Kasumi-1 (cell line): ENCODE results near the gene LEPROT.
"Not testable (repeated sequence)": the region's sequence is repeated elsewhere in the genome, so short reads cannot be mapped to it uniquely, and the experiment has no call there.

Source experiments
- DNase-seq, 2 experiments: peaks; one replicate each; lab custom pipeline; 2025; lab: John Stamatoyannopoulos, UW

The LEPROT gene, protein sequence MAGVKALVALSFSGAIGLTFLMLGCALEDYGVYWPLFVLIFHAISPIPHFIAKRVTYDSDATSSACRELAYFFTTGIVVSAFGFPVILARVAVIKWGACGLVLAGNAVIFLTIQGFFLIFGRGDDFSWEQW

DNA sequence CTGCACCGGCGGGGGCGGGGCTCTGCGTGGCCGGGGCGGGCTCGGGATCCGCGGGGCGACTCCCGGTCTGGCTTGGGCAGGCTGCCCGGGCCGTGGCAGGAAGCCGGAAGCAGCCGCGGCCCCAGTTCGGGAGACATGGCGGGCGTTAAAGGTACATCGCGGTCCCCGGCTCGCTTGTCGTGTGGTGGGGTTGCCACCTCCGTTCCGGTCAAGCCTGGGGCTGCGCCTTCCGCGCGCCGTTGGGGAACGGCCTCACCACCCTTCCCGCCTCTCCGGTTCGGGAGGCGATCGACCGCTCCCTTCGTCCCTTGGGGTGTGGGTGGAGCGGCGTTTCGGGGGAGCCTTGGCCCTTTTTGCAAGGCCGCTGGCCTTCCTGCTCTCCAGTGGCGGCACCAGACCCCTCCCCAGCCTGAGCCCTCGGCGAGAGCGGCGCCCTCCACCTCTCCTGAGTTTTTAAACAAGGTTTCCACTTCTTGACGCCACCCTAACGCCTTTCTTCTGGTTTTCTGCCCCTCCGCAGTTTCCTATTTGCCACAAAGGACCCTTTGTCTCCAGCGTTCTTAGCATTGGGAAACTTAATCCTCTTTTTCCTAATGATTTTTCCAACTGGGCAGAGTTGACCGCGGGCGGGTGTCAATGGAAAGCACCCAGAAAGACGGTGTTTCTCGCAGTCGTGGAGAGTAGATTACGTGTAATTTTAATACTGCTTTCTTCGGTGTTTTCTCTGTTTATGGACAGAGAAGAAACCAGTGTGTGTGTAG, at the start of gene LEPROT, which contains the start of gene LEPR:
LEPROT (plus strand) TSS at position 79 of the 761 bp plus-strand sequence; CDS start at position 136, 57 bp downstream.
LEPR (plus strand) TSS at position 79 of the 761 bp plus-strand sequence. CDS start 144,898 bp downstream, outside the sequence.
- peak in 1 of 2 experiments; percentile 71 for DNase-seq

DNA sequence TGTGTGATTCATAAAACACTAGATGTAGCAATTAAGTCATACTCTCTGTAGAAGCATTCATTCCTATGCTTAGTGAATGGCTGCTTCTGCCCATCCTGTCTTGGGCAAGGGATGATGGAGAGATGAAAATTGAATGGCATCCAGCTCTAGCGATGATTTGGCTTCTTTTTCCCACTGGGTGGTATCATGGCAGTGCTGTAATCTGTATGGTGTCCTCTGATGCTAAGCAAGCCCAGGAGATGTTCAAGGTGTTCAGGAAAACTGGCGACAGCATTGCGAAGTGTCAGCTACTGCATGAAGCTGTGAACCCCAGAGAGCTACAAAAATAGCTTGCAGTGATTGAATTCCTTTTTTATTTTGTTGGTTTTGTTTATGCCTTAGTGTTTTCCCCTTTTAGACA, 48.9 kb upstream of the LEPROT start:
- DNase-seq, result no peak

DNA sequence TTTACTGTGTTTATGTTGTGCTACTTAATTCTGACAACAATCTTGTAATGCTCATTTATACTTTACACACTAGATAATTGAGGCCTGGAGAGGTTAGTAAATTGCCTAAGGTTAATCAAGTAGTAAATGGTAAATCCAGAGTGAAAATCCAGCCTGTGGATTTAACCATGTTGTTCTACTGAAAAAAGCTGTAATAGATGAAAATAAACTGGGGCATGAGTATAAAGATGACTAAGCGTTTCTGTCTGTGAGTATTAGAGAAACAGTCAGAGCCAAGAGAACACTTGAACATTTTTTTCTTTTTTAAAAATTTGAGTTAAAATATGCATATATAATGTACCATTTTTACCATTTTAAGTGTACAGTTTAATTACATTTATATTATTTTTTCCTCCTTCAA, 47.9 kb upstream of the LEPROT start:
- DNase-seq, result no peak

DNA sequence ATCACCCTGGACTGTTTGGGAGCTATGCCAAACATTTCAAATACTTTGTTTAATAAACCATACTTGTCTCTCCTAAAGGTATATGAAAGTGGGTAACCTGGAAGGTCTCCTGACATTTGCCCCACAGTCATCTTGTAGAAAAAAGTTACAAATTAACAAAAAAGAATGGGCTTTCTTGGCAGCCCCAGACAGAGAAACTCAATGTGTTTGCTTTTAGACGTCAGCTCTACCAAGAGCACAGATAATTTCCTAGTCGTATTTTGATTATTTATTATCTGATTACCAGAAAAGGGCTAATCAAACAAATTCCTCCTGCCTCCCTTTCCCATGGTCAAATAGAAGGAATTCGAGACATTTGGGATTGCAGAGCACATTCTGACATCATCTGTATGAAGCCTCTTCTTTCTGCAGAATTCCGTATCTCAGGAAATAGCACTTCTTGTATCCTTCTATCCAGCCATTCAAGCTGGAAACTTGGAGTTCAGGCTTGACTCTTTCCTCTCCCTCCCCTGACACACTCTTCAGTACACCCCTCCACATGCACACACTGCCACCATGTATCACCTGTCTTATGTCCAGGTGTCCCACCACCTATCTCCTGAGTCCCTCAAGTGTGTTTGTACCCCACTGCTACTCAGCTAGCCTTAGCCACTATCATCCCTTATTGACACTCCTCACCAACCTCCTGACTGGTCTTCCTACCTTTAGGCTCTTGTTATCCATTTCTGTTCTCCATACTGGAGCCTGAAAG, 42.8 kb upstream of the LEPROT start:
- DNase-seq, result no peak

DNA sequence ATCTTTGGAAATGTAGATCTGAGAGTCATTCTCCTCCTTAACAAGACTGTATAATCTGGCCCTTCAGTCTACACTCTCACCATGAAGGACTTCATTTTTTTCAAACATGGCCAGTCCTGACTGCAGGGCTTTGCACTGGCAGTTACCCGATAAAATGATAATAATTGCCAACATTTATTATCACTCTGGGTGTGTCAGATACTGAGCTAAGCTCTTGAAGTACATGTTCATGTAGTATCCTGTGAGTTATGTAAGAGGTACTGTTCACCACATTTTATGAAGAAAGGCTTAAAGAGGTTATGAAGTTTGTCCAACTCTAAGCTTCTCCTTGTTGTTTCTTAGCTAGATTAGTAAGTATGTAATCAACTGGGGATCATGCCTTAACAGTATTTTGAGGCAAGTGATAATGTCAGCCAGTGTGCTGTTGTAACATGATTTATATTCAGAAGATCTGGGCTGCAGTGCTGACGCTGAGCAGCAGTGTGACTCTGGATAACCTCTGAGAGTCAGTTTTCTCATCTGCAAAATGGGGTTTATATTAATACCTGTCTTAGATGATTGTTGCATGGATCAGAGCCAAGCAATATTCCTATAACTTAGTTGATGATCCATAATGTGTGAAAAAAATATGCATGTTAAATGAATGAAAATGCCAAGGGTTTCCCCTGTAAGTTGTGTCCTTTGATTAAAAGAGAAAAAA, 42.1 kb upstream of the LEPROT start:
- DNase-seq, result no peak

DNA sequence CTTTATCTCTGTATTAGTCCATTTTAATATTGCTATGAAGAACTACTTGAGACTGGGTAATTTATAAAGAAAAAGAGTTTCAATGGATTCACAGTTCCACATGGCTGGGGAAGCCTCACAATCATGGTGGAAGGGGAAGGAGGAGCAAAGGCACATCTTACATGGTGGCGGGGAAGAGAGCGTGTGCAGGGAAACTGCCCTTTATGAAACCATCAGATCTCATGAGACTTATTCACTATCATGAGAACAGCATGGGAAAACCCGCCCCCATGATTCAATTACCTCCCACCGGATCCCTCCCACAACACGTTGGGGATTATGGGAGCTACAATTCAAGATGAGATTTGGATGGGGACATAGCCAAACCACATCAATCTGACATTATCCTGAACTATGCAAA, 36.0 kb upstream of the LEPROT start:
- DNase-seq, result not testable (repeated sequence)

DNA sequence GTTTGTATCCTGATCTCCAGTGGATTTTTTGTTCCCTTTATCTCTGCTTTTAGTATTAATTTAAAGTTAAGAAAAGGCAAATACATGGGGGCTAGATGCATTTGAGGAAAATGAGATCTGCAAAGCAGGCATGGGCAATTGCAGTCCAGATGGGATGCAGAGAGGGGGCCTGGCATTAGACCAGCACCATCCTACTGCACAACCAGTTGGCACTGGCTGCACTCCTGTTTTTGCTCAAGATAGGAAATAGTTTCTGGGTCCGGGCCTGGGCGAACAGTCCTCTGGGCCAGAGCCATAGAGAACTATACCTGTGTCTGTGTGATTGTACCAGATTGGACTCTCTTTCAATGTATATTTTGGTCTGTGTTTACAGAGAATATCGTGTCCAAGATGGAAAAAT, 34.0 kb upstream of the LEPROT start:
- DNase-seq, result no peak

DNA sequence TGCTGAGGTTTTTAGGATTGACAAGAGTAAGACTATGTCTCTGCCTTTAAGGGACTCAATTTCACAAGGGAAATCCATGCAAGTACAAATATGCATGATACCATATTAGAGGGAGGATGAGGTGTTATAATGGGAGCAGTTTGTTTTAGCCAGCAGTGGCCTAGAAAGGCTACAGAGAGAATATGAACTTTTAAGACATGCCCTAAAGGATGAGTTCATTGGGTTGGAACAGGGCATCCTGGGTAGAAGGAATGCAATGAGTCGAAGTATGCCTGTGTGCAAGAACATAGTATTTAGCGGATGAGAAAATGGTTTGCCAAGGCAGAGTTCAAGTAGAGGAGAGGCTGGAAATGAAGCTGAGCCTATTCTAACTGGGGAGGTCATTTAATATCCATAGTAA, 32.6 kb upstream of the LEPROT start:
- no peak for DNase-seq

DNA sequence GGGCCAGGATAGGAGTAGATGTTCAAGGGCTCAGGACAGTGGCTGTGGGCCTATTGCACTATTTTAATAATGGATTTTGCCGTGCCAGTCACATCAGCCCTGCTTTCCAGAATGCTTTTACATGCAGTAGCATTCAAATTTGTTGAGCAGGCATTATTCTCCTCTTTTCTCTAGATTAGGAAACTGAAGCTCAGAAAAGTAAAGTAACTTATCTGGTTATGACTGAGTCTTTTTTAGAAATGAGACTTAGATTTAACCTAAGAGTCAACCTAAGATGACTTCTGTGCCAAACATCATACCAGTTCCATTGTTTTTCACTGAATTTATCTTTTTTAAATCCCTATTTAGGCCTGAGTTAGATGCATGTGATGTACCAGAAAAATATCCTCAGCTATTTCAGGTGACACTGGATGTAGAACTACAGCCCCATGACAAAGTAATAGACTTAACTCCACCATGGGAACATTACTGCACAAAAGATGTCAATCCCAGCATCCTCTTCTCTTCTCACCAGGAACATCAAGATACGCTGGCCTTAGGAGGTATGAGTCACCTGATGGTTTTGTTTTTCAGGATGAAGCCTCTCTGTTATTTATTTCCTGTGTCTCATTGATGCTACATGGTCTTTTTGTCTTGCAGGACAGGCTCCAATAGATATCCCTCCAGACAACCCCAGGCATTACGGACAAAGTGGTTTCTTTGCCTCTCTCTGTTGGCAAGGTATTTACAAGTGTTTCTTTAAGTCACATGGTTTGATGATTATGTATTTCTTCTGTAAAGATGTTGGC, 31.4 kb upstream of the LEPROT start:
- no peak for DNase-seq

DNA sequence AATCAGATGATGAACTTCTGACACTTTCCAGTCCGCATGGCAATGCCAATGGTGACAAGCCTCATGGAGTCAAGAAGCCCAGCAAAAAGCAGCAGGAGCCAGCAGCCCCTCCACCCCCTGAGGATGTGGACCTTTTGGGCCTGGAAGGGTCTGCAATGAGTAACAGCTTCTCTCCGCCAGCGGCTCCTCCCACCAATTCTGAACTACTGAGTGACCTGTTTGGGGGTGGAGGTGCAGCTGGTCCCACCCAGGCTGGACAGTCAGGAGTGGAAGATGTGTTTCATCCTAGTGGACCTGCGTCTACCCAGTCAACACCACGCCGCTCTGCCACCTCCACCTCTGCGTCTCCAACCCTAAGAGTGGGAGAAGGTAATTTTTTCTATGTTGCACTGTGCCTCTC, 28.0 kb upstream of the LEPROT start:
- no peak for DNase-seq

DNA sequence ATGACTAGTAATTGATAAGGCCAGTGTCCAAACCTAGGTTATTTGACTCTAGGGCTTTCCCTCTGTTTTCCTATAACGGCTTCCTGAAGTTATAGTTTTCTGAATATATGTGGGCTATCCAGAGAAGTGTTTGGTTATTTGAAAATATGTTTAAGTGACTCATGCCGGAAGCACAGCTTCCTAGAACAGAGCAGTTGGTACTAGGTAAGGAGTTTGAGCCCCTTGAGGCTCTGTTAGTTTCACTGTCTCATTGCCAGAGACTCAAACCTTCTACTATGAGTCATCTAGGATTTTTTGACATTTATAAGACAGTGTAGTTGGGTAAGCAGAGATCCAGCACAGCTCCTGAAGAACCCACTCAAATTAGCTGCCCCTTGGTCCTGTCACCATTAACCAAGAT, 27.1 kb upstream of the LEPROT start:
- no peak for DNase-seq

DNA sequence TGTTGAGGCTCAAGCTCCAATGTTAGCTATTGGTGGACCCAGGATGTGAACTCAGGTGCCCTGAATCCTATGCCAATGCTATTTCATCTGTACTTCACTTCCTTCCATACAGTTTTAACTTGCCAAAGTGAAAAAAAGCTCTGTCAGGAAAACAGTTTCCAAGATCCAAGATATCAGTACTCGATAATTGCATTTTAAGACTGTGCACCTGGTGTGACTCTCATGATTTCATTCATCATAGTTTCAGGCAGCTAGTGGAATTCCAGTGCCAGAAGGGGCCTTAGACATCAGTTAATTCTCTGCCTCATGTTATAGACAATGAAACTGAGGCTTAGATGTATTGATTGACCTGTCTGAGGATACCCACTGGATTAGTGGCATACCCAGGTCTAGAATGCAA, 26.5 kb upstream of the LEPROT start:
- no peak for DNase-seq

DNA sequence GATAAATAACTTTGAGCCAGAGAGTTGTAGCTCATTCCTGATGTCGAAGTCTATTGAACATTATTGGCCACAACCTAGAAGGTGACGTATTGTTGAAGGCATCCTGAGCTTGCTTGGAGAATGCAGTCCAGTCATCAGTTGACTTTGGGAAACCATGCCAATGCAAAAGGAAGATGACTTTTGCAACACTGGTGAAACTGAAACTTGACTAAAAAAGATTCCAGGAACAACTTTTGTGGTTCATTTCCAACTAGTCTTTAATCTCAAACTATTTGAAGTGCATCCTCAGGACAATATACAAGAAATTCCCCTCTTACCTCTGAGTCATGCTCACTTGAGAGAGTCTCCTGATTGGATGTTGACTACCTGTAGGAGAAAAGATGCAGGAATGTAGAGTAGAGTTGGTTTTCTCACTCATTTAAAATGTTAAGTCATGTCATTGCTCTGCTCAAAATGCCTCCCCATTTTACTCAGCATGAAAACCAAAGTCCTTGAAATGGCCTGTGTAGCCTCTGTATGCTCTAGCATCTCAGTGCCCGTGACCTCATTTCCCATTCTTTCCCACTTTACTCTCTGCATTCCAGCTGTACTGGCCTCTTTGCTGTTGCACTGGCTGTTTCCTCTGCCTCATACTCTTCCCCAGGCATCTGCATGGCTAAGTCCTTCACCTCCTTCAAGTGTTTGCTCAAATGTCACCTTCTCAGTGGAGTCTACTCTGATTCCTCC, 24.4 kb upstream of the LEPROT start:
- DNase-seq, result no peak

DNA sequence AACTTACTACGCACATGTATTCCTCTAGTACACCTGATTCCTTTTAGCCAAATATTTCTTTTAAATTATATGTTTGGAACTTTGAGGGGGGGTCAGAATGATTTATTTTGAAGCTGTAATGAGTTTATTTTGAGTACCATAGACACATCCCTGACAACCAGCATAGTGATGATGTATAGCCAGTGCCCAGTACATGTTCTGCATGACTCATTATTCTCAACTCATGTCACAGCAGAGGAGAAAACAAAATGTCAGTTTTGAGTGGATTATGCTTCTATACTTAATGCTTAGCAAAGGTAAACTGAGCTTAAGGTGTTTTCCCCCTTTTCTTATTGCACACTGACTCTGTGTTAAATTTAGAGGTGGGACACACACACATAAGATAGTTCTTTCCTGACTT, 22.4 kb upstream of the LEPROT start:
- DNase-seq, result no peak

DNA sequence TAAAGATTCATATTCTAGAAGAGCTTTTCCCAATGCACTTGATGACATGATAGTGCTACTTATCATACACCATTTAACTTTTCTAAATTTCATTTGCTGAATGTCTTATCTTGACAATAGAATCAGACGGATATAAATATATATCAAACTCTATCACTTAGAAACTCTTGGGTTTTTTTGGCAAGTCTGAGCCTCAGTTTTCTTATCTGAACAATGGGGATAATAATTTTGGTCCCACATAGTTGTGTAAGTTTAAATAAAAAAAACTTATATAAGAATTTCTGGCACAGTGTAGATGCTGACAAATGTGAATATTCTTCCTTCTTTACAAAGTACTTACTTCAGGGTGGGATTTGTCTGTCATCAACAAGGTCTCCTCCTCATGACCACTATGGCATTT, 21.5 kb upstream of the LEPROT start:
- DNase-seq, result no peak

DNA sequence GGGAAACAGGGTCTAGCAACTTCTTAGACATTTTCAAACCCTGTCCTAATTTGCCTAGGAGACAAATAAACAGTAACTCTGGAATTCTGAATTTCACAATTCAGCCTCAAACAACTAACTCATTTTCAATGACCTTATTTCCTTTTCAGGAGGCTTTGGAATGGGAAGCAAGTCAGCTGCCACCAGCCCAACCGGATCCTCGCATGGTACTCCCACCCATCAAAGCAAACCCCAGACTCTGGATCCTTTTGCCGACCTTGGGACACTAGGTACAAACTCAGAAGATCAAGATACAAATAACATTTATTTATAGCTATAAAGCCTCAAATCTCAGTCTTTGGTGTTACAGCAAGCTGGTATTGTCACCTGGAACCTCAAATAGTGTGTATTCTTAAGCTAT, 18.9 kb upstream of the LEPROT start:
- no peak for DNase-seq

DNA sequence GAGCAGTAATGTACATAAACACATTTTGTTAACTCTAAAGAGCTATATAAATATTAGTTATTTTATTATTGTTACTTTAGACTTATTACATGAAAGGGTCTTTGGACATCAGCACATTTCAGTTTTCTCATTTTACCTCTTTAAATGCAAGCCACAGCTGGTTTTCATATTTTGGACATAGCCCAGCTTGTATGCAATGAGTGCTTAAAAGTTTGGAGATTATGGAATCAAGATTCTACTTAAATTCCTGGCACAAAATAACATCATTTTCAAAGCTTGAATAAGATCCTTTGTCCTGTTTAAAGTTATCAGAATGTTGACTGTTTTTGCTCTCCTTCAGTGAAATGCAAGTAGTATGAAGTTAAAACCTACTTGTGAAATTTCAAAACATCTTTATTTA, 15.5 kb upstream of the LEPROT start:
- no peak for DNase-seq

DNA sequence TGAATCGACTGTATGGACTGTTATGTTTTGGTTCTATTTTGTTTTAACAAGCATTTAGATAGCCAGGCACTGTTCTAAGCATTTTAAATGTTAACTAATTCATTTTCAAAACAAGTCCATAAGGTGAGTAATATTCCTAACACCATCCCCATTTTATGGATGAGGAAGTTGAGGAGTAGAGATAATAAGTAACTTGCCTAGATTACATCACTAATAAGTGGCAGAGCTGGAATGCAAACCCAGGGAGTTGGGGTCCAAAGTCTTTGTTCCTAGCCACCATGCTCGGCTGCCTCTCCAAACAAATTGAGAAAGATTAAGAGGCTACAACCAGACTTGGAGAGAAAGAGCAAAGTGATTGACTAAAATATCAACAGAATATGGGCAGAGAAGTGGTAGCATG, 12.6 kb upstream of the LEPROT start:
- DNase-seq, result no peak

DNA sequence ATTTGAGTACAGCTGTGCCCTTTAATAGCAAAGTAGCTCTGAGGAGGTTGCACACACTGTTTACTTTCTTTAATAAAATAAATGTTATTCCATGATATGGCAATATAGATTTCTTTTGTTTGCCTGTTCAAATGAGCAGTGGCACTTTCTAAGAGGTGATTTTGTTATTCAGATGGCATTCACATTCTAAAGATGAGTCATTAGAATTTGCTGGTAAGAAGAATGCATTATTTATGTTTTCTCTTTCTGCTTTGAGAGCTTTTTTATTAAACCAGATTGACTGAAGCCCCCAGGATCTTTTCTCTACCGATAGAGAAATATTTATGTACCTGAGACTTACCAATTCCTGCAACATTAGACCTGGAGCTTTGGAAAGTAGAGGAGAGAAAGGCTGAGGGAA, 11.2 kb upstream of the LEPROT start:
- DNase-seq, result no peak

DNA sequence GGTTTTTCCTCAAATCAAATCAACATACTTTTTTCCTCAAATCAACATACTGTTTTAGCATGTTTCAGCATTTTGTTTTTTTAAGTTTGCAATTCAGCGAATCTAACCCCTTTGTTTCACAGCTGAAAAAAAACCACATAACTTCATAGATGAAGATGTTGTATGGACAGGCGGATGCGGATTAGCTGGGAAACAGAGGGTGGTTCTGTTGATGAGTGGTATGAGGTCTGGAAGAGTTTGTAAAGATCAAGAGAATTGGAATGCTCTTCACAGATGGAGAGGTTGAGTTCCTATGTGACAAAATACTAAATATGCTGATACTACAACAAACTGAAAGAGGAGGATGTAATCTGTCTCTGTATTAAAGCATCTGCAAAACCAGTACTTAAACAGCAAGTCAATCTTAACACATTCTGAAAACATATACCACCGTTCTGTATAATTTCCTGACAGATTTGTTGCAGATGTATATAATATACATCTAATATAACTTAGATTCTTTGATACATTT, 10.6 kb upstream of the LEPROT start:
- DNase-seq, result no peak
